IPS-18c (cell line): Measurements from ENCODE around the gene PLEKHG3.
A peak's percentile ranks its signal among the peaks of the same experiment; 100 is the strongest.

ENCODE experiments used
- H3K4me3 ChIP-seq: 2 replicates; pipeline ENCODE4 v1.7.0; 2013; ENCODE audit warnings: low read depth, mild to moderate bottlenecking, low read length, moderate library complexity; ENCODE audit not compliant: insufficient read depth
- H3K9me3 ChIP-seq: one replicate; pipeline ENCODE4 v1.6.1; 2013; ENCODE audit warnings: mild to moderate bottlenecking, low read length, moderate library complexity; ENCODE audit not compliant: control insufficient read depth, insufficient read depth

Gene PLEKHG3

GRCh38 chr14:64717870-64718269, 13.6 kb downstream of the PLEKHG3 start:
- H3K9me3 ChIP-seq, result no peaks in the 10 kb centered on the region
- no peak overlapping the region for H3K4me3 ChIP-seq

GRCh38 chr14:64718762-64719161, 14.5 kb downstream of the PLEKHG3 start:
- Histone ChIP-seq H3K9me3 (no peaks in the 10 kb centered on the region), H3K4me3 (peak overlapping the region; percentile 4; the same call in 1 of the 2 replicates)

GRCh38 chr14:64719601-64720000, 15.4 kb downstream of the PLEKHG3 start:
- no peaks in the 10 kb centered on the region for H3K9me3 ChIP-seq
- no peak overlapping the region for H3K4me3 ChIP-seq

- Histone ChIP-seq H3K9me3 (no peaks in the 10 kb centered on the region), H3K4me3 (no peak overlapping the region)
These were observed 15.9 kb downstream of the PLEKHG3 start for GRCh38 chr14:64720131-64720576.

DNA sequence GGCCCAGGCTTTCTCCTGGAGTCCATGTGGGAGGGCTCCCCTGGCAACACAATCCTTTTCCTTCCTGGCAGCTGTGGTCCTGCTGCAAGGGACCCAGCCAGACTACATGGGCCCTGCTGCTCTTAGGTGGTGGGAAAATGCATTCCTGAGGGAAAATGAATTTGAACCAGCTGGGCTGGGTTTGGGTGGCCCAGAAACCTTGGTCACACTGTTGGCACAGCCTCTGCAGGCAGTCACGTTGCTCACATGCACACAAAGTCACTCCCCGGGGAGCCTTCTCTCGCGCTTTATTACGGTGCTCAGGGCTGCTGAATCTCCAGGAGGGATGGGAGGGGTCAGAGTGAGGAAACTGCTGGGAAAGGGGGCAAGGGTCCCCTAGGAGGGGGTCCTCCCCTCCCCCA, 17.2 kb downstream of the PLEKHG3 start:
- H3K9me3 ChIP-seq, result no peaks in the 10 kb centered on the region
- H3K4me3 ChIP-seq, result no peak overlapping the region

DNA sequence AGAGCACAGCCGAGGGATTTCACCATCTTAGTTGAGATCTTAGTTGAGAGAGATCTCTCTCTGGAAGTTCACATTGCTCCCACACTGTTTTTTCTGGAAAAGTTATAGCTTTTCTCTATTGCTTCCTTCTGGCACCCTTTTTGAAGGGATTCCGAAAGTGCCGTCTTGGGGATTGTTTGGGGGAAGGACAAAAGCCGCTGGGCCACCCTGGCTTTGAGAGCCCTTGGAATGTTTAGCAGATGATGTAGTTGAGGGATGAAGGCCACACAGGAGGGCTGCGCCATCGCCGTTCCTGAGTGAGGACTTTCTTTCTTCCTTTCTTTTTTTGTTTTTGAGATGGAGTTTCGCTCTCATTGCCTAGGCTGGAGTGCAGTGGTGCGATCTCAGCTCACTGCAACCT, 17.7 kb downstream of the PLEKHG3 start:
- H3K4me3 ChIP-seq, result no peak overlapping the region

GRCh38 chr14:64722842-64723447, 18.7 kb downstream of the PLEKHG3 start:
- no peak overlapping the region for H3K4me3 ChIP-seq
- H3K9me3 ChIP-seq, result no peaks in the 10 kb centered on the region

More for the DNA sequence above, 17.7 kb downstream of the PLEKHG3 start:
- H3K9me3 ChIP-seq, result no peaks in the 10 kb centered on the region

DNA sequence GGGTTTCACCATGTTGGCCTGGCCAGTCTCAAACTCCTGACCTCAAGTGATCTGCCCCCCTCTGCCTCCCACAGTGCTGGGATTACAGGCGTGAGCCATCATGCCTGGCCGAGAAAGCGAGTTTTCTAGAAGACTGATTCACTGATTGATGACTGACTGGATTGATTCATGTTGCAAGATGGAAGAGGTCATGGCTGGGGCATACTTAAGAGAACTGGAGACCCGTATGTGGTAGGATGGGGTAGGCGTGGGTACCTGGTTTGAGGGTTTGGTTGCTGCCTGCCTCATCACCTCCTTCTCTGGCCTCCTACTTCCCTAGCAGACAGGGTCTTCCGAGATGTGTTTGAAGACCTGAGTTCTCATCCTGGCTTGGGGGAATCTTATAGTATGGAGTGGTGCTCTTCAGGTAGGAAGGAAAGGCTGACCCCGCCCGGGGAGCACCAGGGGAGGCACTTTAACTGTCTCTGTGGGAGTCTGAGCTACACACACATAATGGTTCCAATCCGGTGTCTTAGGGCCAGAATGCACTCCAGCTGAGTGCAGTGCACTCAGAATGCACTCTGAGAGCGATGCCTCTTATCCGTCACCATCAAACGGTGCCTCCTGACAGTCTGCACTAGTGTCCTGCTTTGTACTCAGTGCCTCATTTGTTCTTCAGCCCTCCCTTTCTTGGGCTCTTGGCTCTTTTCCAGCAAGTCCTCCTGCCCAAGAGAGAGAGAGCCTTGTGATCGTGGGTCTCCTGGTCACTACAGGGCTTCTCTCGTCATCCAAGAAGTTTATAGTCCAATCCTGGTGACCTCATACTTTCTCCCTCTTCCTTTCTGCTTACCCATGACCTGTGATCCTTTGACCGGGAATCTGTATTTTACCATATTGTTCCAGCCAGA, 19.7 kb downstream of the PLEKHG3 start:
- no peaks in the 10 kb centered on the region for H3K9me3 ChIP-seq
- H3K4me3 ChIP-seq, result no peak overlapping the region

DNA sequence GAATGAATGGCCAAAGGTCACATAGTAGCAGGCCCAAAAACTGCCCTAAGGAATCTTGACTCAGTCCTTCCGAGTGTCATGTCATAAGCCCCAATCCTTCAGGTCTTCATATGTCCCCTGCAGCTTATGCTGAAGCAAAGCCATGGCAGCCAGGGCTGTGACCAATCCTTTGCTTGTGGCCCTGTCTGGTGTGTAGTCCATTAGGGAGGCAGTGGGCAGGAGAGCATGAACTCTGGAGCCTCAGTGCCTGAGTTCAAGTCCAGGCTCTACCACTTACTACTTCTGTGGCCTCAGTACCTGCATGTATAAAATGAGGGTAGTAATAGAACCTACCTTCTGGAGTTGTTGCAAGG, 20.3 kb downstream of the PLEKHG3 start:
- H3K9me3 ChIP-seq, result no peaks in the 10 kb centered on the region

GRCh38 chr14:64725261-64725815, 21.1 kb downstream of the PLEKHG3 start:
- no peaks in the 10 kb centered on the region for H3K9me3 ChIP-seq
- no peak overlapping the region for H3K4me3 ChIP-seq

More for the DNA sequence above, 20.3 kb downstream of the PLEKHG3 start:
- no peak overlapping the region for H3K4me3 ChIP-seq

DNA sequence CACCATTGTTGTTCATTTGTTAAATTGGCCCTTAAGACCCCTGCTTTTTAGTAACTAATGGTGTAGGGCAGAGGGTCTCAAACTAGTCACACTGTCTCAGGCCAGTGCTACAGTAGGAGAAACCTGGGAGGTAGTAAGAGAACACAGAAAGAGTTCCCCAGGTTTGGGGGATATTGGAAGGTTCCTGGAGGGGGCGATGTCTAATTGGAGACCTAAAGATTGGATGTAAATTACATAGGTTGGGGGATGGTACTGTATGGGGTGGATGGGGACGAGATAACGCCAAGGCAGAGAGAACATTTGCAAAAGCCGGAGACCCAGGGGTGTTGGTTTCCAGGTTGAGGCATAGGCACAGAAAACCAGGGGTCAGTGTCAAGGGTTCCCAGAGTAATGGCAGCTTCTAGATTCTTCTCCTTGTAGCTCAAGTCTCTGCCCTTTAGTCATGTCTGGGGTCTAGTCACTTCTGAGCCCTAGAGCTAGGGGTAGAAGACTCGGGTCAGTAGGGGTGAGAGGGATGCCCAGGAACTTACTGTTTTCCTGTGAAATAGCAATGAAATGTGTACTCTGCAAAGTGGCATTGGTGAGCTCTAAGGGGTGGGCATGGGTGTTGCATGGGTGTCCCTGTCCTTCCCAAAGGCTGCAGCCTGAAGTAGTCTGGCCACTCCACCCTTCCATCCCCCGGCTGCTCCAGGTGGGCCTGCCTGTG, 21.8 kb downstream of the PLEKHG3 start:
- H3K4me3 ChIP-seq, result no peak overlapping the region

GRCh38 chr14:64726585-64726890, 22.3 kb downstream of the PLEKHG3 start:
- Histone ChIP-seq H3K4me3 (no peak overlapping the region), H3K9me3 (no peaks in the 10 kb centered on the region)

More for the DNA sequence above, 21.8 kb downstream of the PLEKHG3 start:
- H3K9me3 ChIP-seq, result no peaks in the 10 kb centered on the region

GRCh38 chr14:64727551-64728071, 23.4 kb downstream of the PLEKHG3 start:
- Histone ChIP-seq H3K4me3 (no peak overlapping the region), H3K9me3 (no peaks in the 10 kb centered on the region)

GRCh38 chr14:64728106-64728505, 23.9 kb downstream of the PLEKHG3 start:
- no peak overlapping the region for H3K4me3 ChIP-seq
- H3K9me3 ChIP-seq, result no peaks in the 10 kb centered on the region

DNA sequence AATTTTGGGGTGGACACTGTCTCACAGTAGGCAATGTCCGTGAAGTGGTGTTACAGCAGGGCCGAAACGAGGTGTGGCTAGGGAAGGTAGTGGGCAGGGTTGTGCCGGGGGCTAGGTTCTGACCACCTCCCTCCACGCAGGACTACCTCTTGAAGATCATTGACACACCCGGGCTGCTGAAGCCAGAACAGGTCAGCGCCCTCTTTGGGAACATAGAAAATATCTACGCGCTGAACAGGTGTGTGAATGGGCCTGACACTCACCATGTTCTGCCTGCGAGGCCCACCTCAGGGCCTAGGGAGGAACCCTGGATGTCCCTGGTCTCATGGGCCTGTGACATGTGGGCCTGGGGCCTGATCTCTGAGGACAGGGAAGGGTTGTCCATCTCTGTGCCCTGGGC, 24.6 kb downstream of the PLEKHG3 start:
- Histone ChIP-seq H3K4me3 (no peak overlapping the region), H3K9me3 (no peaks in the 10 kb centered on the region)

- Histone ChIP-seq H3K4me3 (no peak overlapping the region), H3K9me3 (no peaks in the 10 kb centered on the region)
These were observed 25.3 kb downstream of the PLEKHG3 start for GRCh38 chr14:64729386-64730060.

GRCh38 chr14:64730061-64730440, 25.8 kb downstream of the PLEKHG3 start:
- no peak overlapping the region for H3K4me3 ChIP-seq
- H3K9me3 ChIP-seq, result no peaks in the 10 kb centered on the region
